Measurements from ENCODE around the gene PDE3A.

GRCh38 chr12:20398686-20399085 lies 30.3 kb downstream of the PDE3A start:
- TF ChIP-seq CTCF (conservative IDR thresholded peaks at IDR 0.05) (no peak), ZFX (IDR thresholded peaks at IDR 0.05) (no peak)
